Adrenal gland (tissue), 5 donors: ENCODE data around the gene DSC2.

Source experiments
- CTCF ChIP-seq, 6 experiments: fragments of 450-650 bp in 4 of 6; fragments of 200-600 bp in 2 of 6; sonication (generic) in 1 of 6; IDR thresholded peaks; 1 replicate in 5 of 6; 2 replicates in 1 of 6; pipeline versions ENCODE4 v1.5.1 to v1.8.0; 2016 to 2021; ENCODE audit warnings: antibody characterized with exemption in 6 of 6, mild to moderate bottlenecking in 2 of 6, moderate library complexity in 1 of 6
- POLR2A ChIP-seq, 2 donors: fragments of 450-650 bp; IDR thresholded peaks; one replicate each; pipeline ENCODE4 v1.6.1; 2017; ENCODE audit warnings: antibody characterized with exemption in 2 of 2, mild to moderate bottlenecking in 2 of 2, moderate library complexity in 1 of 2
- donor health status: DM: no; HTN: no; CAD: no.

GRCh38 chr18:31039426-31039825, 62.8 kb downstream of the DSC2 start:
- no peak for TF ChIP-seq CTCF (IDR thresholded peaks at IDR 0.05)
- TF ChIP-seq POLR2A (IDR thresholded peaks at IDR 0.05): no peak
